ENCODE results near the gene ANKMY1. TPM values are rescaled to one million over a fixed set of nuclear protein-coding genes. Genes with fewer than 3 reads are reported as not detected.

ANKMY1 gene
- total RNA-seq, 1 experiment from 2014 or later = 28.3 TPM

DNA sequence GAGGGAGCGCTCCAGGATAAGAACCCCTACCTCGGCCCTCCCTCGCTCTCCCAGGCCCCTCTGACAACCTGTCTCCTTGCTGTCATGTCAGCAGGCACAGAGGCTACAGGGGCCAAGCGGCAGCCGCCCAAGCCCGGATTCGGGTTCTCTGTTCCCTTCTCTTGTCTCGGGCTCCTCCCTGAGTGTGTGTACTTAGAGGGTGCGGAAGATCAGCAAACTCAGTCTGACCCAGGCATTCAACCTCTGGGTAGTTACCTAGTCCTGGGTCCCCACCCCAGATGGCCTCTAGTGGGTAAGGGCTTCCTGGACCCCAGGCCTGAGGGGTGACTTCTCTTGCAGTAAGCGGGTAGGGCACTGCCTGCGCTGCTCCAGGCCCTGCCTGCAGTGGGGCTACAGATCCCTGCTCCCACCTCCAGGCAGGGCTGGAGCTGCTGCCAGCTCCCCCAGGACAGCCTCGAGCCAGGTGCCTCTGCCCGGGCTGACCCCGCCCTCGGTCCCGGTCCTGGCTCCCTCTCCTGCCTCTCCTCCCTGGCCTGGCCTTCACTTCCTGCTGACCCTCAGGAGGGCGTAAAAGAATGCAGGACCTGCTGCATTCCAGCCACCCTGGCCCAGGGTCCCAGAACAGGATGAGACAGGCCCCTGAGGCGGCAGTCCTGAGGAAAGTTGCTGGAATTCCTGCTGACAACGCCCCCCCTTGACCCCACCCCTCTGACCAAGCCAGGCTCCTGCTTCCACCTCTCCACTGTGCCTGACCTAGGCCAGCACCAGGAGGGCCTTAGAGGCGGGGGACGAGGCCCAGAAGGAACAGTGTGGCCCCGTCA lies 100.4 kb downstream of the ANKMY1 start:
- Histone ChIP-seq H3K36me3 (ENCODE audit: control insufficient read depth in 1 of 2, insufficient read depth in 2 of 2, low read length in 2 of 2) (no peaks in the 10 kb centered on the region; a peak in 1 of 4 replicates), H3K4me2 (ENCODE audit: low read length) (no peak overlapping the region)
- RAD21 ChIA-PET (ENCODE audit: low non-redundant PET in 1 of 2, low total read pairs in 2 of 2, uncharacterized antibody in 2 of 2, unreplicated experiment in 2 of 2) = no interaction called here

More for the DNA sequence above, 100.4 kb downstream of the ANKMY1 start:
- DNase-seq (ENCODE audit: low read depth, low spot score) (no peak), ATAC-seq (no peak)
- no TSS peak for BruUV-seq (replicated peaks)
- no peaks in the 10 kb centered on the region for H3K27me3 ChIP-seq (ENCODE audit: insufficient read depth, low read length)
- H3K9me3 ChIP-seq (ENCODE audit: control insufficient read depth in 1 of 2, insufficient read depth in 1 of 2, low read depth in 1 of 2, low read length in 2 of 2) = no peaks in the 10 kb centered on the region
- no peak overlapping the region for H3K4me3 ChIP-seq (replicated peaks in 1 of 2; ENCODE audit: low read depth in 1 of 2, low read length in 2 of 2)
- intact Hi-C loops (cut with micrococcal nuclease) = no loop called here
- TF ChIP-seq CEBPB (IDR thresholded peaks at IDR 0.05; ENCODE audit: low read depth) (no peak), SP1 (IDR thresholded peaks at IDR 0.05; ENCODE audit: low read depth) (no peak), ELF1 (IDR thresholded peaks at IDR 0.05; ENCODE audit: borderline replicate concordance, low read depth) (no peak), EZH2 (IDR thresholded peaks at IDR 0.05) (no peak), FOSL1 (IDR thresholded peaks at IDR 0.05; ENCODE audit: low read depth) (no peak), CBX3 (IDR thresholded peaks at IDR 0.05; ENCODE audit: low read depth) (no peak), POLR2AphosphoS5 (IDR thresholded peaks at IDR 0.05; ENCODE audit: low read depth, low read length) (no peak), SRF (IDR thresholded peaks at IDR 0.05; ENCODE audit: low read depth) (no peak), ZNF274 (IDR thresholded peaks at IDR 0.05; ENCODE audit: low read depth, low read length) (no peak), EGR1 (IDR thresholded peaks at IDR 0.05; ENCODE audit: low read depth) (no peak)
- TF ChIP-seq, protein P1, sequence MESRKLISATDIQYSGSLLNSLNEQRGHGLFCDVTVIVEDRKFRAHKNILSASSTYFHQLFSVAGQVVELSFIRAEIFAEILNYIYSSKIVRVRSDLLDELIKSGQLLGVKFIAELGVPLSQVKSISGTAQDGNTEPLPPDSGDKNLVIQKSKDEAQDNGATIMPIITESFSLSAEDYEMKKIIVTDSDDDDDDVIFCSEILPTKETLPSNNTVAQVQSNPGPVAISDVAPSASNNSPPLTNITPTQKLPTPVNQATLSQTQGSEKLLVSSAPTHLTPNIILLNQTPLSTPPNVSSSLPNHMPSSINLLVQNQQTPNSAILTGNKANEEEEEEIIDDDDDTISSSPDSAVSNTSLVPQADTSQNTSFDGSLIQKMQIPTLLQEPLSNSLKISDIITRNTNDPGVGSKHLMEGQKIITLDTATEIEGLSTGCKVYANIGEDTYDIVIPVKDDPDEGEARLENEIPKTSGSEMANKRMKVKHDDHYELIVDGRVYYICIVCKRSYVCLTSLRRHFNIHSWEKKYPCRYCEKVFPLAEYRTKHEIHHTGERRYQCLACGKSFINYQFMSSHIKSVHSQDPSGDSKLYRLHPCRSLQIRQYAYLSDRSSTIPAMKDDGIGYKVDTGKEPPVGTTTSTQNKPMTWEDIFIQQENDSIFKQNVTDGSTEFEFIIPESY (IDR thresholded peaks at IDR 0.05; ENCODE audit: extremely low read depth, insufficient replicate concordance, low read length) = no peak
- TF ChIP-seq, protein P2, sequence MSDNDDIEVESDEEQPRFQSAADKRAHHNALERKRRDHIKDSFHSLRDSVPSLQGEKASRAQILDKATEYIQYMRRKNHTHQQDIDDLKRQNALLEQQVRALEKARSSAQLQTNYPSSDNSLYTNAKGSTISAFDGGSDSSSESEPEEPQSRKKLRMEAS (IDR thresholded peaks at IDR 0.05) = no peak
- TF ChIP-seq, protein P3, sequence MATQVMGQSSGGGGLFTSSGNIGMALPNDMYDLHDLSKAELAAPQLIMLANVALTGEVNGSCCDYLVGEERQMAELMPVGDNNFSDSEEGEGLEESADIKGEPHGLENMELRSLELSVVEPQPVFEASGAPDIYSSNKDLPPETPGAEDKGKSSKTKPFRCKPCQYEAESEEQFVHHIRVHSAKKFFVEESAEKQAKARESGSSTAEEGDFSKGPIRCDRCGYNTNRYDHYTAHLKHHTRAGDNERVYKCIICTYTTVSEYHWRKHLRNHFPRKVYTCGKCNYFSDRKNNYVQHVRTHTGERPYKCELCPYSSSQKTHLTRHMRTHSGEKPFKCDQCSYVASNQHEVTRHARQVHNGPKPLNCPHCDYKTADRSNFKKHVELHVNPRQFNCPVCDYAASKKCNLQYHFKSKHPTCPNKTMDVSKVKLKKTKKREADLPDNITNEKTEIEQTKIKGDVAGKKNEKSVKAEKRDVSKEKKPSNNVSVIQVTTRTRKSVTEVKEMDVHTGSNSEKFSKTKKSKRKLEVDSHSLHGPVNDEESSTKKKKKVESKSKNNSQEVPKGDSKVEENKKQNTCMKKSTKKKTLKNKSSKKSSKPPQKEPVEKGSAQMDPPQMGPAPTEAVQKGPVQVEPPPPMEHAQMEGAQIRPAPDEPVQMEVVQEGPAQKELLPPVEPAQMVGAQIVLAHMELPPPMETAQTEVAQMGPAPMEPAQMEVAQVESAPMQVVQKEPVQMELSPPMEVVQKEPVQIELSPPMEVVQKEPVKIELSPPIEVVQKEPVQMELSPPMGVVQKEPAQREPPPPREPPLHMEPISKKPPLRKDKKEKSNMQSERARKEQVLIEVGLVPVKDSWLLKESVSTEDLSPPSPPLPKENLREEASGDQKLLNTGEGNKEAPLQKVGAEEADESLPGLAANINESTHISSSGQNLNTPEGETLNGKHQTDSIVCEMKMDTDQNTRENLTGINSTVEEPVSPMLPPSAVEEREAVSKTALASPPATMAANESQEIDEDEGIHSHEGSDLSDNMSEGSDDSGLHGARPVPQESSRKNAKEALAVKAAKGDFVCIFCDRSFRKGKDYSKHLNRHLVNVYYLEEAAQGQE (IDR thresholded peaks at IDR 0.05; ENCODE audit: low read depth) = no peak
- H3K27ac ChIP-seq (ENCODE audit: low read depth, low read length) = 0 out of 2 replicates have a peak overlapping the region, but pooled peaks have one; percentile 18
- H3K4me1 ChIP-seq (ENCODE audit: control insufficient read depth in 1 of 2, insufficient read depth in 2 of 2, low read length in 2 of 2) = peaks cover 0 to 11% of the 10 kb centered on the region in 2 experiments; a peak in 1 of 4 replicates
- no peaks in the 10 kb centered on the region for H3K9me2 ChIP-seq (ENCODE audit: insufficient read depth)
- H3K9ac ChIP-seq (ENCODE audit: low read length) = no peak overlapping the region
- H4K20me1 ChIP-seq (ENCODE audit: insufficient read depth) = no peaks in the 10 kb centered on the region
- CTCF ChIA-PET = no interaction called here
- no peak overlapping the region for H2AFZ ChIP-seq (ENCODE audit: low read depth, low read length, poor library complexity, severe bottlenecking)
- peaks cover 28% of the 10 kb centered on the region; the same call in 1 of the 2 replicates for H3K79me2 ChIP-seq (ENCODE audit: insufficient read depth, low read length)
- POLR2A ChIA-PET = no interaction called here

Data from HCT116 (cell line).